Measurements from ENCODE around the gene NARS2. TPM values are rescaled to one million over a fixed set of nuclear protein-coding genes. Genes with fewer than 3 reads are reported as not detected.

Gene NARS2
- total and polyA plus RNA-seq, 9 of the 15 experiments (the other 6 are each of a cell fraction or from before 2014, with no cell fraction given), result 26.8 to 48.0 (median 34.2) TPM

DNA sequence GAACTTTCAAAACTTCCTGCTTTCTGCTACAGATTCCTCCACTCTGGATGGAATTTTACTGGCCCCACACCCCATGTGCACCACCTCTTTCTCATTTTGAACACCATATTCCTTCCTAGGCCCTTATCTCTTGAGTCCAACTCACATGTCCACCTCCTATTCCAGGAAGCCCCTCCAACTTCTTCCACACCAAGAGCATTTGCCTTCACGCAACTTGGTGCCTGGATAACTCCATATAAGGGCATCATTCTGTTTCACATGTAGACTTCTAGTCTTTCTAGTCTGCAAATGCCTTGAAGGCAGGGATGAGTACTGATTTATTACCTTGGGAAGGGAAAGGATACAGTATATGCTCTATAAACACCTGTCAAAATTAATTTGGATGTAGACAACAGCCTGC lies 174.5 kb downstream of the NARS2 start (continued):
- TF ChIP-seq MGA (IDR thresholded peaks at IDR 0.05), result 0 out of 2 replicates have a peak, but pooled peaks have one; percentile 14
- TF ChIP-seq FOXK2 (conservative IDR thresholded peaks at IDR 0.05 in 1 of 2, IDR thresholded peaks at IDR 0.05 in 1 of 2; ENCODE audit: low read depth in 2 of 2), result no peak
- TF ChIP-seq TCF3 (CRISPR knock-in tag; IDR thresholded peaks at IDR 0.05), result peak; percentile 47
- TF ChIP-seq MYBL2 (IDR thresholded peaks at IDR 0.05; ENCODE audit: low read depth), result no peak
- no peak for TF ChIP-seq MYBL2 (CRISPR knock-in tag; IDR thresholded peaks at IDR 0.05; ENCODE audit: borderline replicate concordance)
- no peak for TF ChIP-seq PCBP1 (IDR thresholded peaks at IDR 0.05; ENCODE audit: low read depth, low read length, poor library complexity, severe bottlenecking)
- TF ChIP-seq L3MBTL2 (IDR thresholded peaks at IDR 0.05), result peak; percentile 44; the same call in 1 of the 2 replicates
- TF ChIP-seq HDAC2 (IDR thresholded peaks at IDR 0.05), result peak; percentile 59; the same call in 1 of the 2 replicates
- TF ChIP-seq ASH1L (IDR thresholded peaks at IDR 0.05; ENCODE audit: borderline replicate concordance, low read depth, partially characterized antibody), result no peak
- no peak for TF ChIP-seq PBX2 (CRISPR knock-in tag; IDR thresholded peaks at IDR 0.05; ENCODE audit: low read depth)
- 0 out of 2 replicates have a peak, but pooled peaks have one; percentile 21 for TF ChIP-seq PBX2 (tag; conservative IDR thresholded peaks at IDR 0.05; ENCODE audit: low read depth)

Data from K562 (cell line).